NCI-H82 treated with DMSO at 0.1 percent for 48 hours (cell line): ENCODE data around the gene ATP9A.
"Not testable (repeated sequence)": the region's sequence is repeated elsewhere in the genome, so short reads cannot be mapped to it uniquely, and the experiment has no call there.

Source experiments
- DNase-seq: peaks from one replicate; lab custom pipeline; 2025; ENCODE audit not compliant: unreplicated experiment; lab: John Stamatoyannopoulos, UW

ATP9A gene

GRCh38 chr20:51660672-51661608, 107.2 kb downstream of the ATP9A start:
- no peak for DNase-seq

GRCh38 chr20:51659491-51660050, 108.6 kb downstream of the ATP9A start:
- DNase-seq = no peak

GRCh38 chr20:51656726-51657260, 111.4 kb downstream of the ATP9A start:
- no peak for DNase-seq

GRCh38 chr20:51656089-51656488, 112.1 kb downstream of the ATP9A start:
- DNase-seq = not testable (repeated sequence)

- no peak for DNase-seq
Measured at GRCh38 chr20:51654495-51654894, 113.7 kb downstream of the ATP9A start.

- no peak for DNase-seq
Measured at GRCh38 chr20:51654060-51654459, 114.1 kb downstream of the ATP9A start.

- DNase-seq = no peak
Measured at GRCh38 chr20:51653226-51653625, 115.0 kb downstream of the ATP9A start.

GRCh38 chr20:51651921-51652549, 116.2 kb downstream of the ATP9A start:
- no peak for DNase-seq

- DNase-seq = no peak
Measured at GRCh38 chr20:51650685-51651134, 117.5 kb downstream of the ATP9A start.

GRCh38 chr20:51648571-51648947, 119.6 kb downstream of the ATP9A start:
- DNase-seq = no peak

GRCh38 chr20:51647674-51648570, 120.3 kb downstream of the ATP9A start:
- no peak for DNase-seq

- DNase-seq = not testable (repeated sequence)
Measured at GRCh38 chr20:51643810-51644209, 124.4 kb downstream of the ATP9A start.

- DNase-seq = no peak
Measured at GRCh38 chr20:51643390-51643789, 124.8 kb downstream of the ATP9A start.

GRCh38 chr20:51641866-51642265, 126.3 kb downstream of the ATP9A start:
- no peak for DNase-seq

GRCh38 chr20:51640743-51641142, 127.4 kb downstream of the ATP9A start:
- no peak for DNase-seq

GRCh38 chr20:51639206-51639832, 128.9 kb downstream of the ATP9A start:
- peak; percentile 47 for DNase-seq

- no peak for DNase-seq
Measured at GRCh38 chr20:51637241-51637640, 130.9 kb downstream of the ATP9A start.

- DNase-seq = no peak
Measured at GRCh38 chr20:51636123-51636522, 132.1 kb downstream of the ATP9A start.

GRCh38 chr20:51635680-51636079, 132.5 kb downstream of the ATP9A start:
- no peak for DNase-seq

- no peak for DNase-seq
Measured at GRCh38 chr20:51634877-51635276, 133.3 kb downstream of the ATP9A start.
